Urinary bladder (tissue), 4 donors: Measurements from ENCODE around the gene PRDX6. TPM values are rescaled to one million over a fixed set of nuclear protein-coding genes. Genes with fewer than 3 reads are reported as not detected.

Experiments used
- DNase-seq: peaks from one replicate; pipeline ENCODE4 v3.0.0-alpha.2; 2015; ENCODE audit errors: extremely low spot score
- H3K27ac ChIP-seq: one replicate; pipeline ENCODE4 v1.5.1; 2013; ENCODE audit warnings: low read depth, mild to moderate bottlenecking, moderate library complexity
- H3K36me3 ChIP-seq: one replicate; pipeline ENCODE4 v1.6.1; 2013; ENCODE audit warnings: mild to moderate bottlenecking, moderate library complexity; ENCODE audit not compliant: insufficient read depth
- H3K4me1 ChIP-seq: one replicate; pipeline ENCODE4 v1.6.1; 2013; ENCODE audit warnings: mild to moderate bottlenecking, moderate library complexity; ENCODE audit not compliant: insufficient read depth
- H3K4me3 ChIP-seq: one replicate; pipeline ENCODE4 v1.5.1; 2013; ENCODE audit warnings: low read depth, low read length
- WGBS: extraction: QIAGEN DNeasy Blood & Tissue Kit; methylation state at CpG from one replicate; pipeline ENCODE4 v1.1.7; 2013; 5-methylcytosine and 5-hydroxymethylcytosine counted together
- polyA plus RNA-seq: library from polyadenylated mRNA; stranded (reverse); fragments of 200-250 nt; gene quantifications from one replicate; pipeline ENCODE4 v1.2.3, GENCODE V29; 2013
- total RNA-seq: library from RNA; depleted of rRNA; stranded (reverse); fragments of >200 nt; gene quantifications from one replicate; pipeline ENCODE4 v1.2.3, GENCODE V29; 2014
- donor health status: healthy with polysubstance abuse.
- donor health status: healthy.

The PRDX6 gene
- total and polyA plus RNA-seq, 2 donors: 141 to 216 TPM

- Histone ChIP-seq H3K27ac (no peak overlapping the region), H3K36me3 (no peaks in the 10 kb centered on the region), H3K4me3 (no peak overlapping the region), H3K4me1 (no peaks in the 10 kb centered on the region)
- 92% methylated on average over 3 of the region's 3 CpGs for WGBS
- no peak for DNase-seq
These were observed 46.2 kb downstream of the PRDX6 start for GRCh38 chr1:173523329-173523728.

GRCh38 chr1:173525926-173526325 is 48.8 kb downstream of the PRDX6 start:
- no peak overlapping the region for H3K27ac ChIP-seq
- DNase-seq: no peak
- no peaks in the 10 kb centered on the region for H3K4me1 ChIP-seq
- 42% methylated on average over 1 of the region's 1 CpG for whole genome bisulfite sequencing
- H3K36me3 ChIP-seq: no peaks in the 10 kb centered on the region
- H3K4me3 ChIP-seq: no peak overlapping the region

DNA sequence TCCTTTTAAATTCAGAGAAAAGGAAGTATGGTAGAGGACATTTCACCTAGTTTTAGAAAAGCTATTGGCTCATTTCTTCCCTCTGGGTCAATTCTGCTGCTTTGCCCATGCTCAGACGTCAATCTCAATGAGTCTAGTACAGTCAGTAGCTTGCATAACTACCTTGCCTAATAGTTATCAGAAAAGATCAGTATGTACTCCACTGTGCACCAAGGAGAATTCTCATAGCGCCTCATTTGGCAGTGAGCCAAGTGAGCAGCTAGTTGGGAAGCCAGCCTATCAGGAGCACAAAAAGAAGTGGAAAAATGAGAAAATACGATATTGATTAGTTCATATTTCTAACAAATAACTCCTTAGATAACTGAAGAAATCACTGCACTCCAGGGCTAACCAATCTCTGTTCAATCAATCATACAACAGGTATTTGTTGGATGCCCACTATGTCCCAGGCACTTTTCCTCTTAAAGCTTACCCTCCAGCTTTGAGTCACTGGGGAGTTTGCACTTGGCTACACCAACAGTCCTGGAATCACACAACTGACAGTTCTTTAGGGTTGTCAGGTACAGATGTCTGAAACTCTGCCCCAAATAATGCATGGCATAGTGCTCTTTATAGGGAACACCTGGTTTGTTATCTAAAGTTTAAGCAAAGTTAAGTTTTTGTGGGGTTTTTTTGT is 50.2 kb downstream of the PRDX6 start:
- WGBS: 51% methylated on average over 3 of the region's 3 CpGs
- DNase-seq: no peak
- Histone ChIP-seq H3K4me1 (no peaks in the 10 kb centered on the region), H3K27ac (no peak overlapping the region), H3K36me3 (no peaks in the 10 kb centered on the region), H3K4me3 (no peak overlapping the region)

DNA sequence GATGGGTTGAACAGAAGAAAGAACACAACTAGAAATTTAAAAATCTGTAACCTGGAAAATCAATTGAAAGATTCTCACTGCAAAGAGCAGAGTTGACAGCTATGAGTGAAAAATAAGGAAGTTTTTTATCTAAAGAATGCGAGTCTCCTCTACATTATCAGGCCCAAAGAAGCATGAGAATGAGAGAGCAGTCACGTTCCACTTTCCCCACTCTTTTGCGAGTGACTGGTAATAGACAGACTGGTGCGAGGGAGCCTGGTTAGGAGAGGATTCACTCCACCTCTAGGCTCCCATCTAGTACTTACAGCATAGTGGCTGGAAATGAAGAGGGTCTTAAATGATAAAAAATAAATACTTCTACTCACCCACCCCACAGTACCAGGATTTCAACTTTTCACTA is 52.0 kb downstream of the PRDX6 start:
- 36% methylated on average over 4 of the region's 4 CpGs for WGBS
- H3K4me3 ChIP-seq: no peak overlapping the region
- DNase-seq: no peak
- H3K36me3 ChIP-seq: no peaks in the 10 kb centered on the region
- H3K4me1 ChIP-seq: no peaks in the 10 kb centered on the region
- H3K27ac ChIP-seq: no peak overlapping the region

DNA sequence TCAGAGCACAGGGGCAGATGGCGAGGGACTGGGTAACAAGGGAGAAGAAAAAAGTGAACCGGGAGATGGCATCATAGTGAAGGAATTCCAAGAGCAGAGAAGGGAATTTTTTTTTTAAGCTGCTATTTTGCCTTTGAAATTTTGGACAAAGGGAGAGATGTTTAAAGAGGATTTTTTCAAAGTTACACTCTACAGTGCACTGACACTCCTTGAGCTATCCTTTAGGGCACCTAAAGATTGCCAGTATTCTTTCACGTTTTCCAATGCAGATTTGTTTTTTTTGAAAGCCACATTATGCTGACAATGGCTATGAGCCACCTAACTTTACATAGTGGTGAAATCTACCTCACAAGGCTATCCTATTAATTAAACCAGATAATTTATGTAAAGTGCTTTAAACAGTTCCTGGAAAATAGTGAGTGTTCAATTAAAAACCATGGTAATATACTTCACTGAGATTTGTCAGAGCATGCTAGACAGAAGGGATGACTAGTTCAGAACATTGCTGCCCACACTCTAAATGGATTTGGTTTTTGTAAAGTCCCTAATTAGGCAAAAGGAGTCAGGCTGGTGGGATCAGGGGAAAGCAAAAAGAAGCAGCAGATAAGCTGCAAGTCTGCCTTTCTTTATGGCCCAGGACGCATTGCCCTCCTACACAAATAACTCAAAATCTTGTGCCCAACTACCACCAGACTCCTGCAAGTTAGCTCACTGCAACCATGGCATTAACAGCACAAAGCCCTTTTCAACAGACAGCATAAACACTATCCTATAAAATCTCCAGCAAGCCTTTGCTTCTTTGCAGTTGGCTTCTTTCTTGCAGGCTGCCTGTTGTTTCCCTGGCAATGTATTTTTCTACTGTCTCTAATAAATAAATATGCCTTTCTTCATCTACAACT is 53.9 kb downstream of the PRDX6 start:
- Histone ChIP-seq H3K36me3 (no peaks in the 10 kb centered on the region), H3K4me3 (no peak overlapping the region), H3K27ac (no peak overlapping the region), H3K4me1 (no peaks in the 10 kb centered on the region)
- DNase-seq: no peak
- WGBS: 61% methylated on average over 4 of the region's 4 CpGs

DNA sequence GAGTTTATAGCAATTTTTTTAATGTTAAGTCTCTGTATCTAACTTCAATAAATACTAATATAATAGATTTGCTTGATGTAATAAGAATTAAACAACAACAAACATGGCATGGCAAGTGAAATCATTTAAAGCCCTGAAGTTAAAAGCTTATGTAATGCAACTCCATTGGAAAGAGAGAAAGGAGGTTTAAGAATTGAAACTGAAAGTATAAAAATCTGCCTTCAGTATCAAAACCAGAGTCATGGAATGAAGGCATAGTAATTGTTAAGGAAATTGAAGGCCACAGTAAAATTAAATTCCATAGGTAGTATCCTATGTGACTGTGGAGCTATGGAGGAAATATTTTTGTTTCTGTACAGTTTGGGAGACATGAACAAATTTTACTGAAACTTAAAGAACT is 55.1 kb downstream of the PRDX6 start:
- no peaks in the 10 kb centered on the region for H3K4me1 ChIP-seq
- no peak for DNase-seq
- H3K4me3 ChIP-seq: no peak overlapping the region
- no peak overlapping the region for H3K27ac ChIP-seq
- no peaks in the 10 kb centered on the region for H3K36me3 ChIP-seq

- no peak overlapping the region for H3K27ac ChIP-seq
- no peaks in the 10 kb centered on the region for H3K4me1 ChIP-seq
- DNase-seq: no peak
- no peak overlapping the region for H3K4me3 ChIP-seq
- no peaks in the 10 kb centered on the region for H3K36me3 ChIP-seq
These were observed 59.1 kb downstream of the PRDX6 start for GRCh38 chr1:173536223-173536622.

Other genes starting within 250 kb of the PRDX6 start
- gene SLC9C2, start 125.7 kb downstream of the PRDX6 start, total RNA-seq: not detected
- gene SLC9C2, start 125.7 kb downstream of the PRDX6 start, polyA plus RNA-seq: not detected
- not detected for gene TEX50, start 158.0 kb downstream of the PRDX6 start, total RNA-seq
- not detected for gene TEX50, start 158.0 kb downstream of the PRDX6 start, polyA plus RNA-seq
- gene ANKRD45, start 192.5 kb downstream of the PRDX6 start, total RNA-seq: 0.63 TPM
- gene ANKRD45, start 192.5 kb downstream of the PRDX6 start, polyA plus RNA-seq: 0.32 TPM
- gene KLHL20, start 237.6 kb downstream of the PRDX6 start, total RNA-seq: 45.1 TPM
- 22.5 TPM for gene KLHL20, start 237.6 kb downstream of the PRDX6 start, polyA plus RNA-seq